Ramos (cell line): ENCODE results near the gene BLTP3A.
"Not testable (repeated sequence)": the region's sequence is repeated elsewhere in the genome, so short reads cannot be mapped to it uniquely, and the experiment has no call there.

Experiments used
- in situ Hi-C: fragments of 300-500 bp; cut with MboI; formaldehyde crosslinking; loops from one replicate; pipeline ENCODE4 v1.14.3; 2022; ENCODE audit warnings: low sequenced_read_pairs; ENCODE audit not compliant: unreplicated experiment

Gene BLTP3A

DNA sequence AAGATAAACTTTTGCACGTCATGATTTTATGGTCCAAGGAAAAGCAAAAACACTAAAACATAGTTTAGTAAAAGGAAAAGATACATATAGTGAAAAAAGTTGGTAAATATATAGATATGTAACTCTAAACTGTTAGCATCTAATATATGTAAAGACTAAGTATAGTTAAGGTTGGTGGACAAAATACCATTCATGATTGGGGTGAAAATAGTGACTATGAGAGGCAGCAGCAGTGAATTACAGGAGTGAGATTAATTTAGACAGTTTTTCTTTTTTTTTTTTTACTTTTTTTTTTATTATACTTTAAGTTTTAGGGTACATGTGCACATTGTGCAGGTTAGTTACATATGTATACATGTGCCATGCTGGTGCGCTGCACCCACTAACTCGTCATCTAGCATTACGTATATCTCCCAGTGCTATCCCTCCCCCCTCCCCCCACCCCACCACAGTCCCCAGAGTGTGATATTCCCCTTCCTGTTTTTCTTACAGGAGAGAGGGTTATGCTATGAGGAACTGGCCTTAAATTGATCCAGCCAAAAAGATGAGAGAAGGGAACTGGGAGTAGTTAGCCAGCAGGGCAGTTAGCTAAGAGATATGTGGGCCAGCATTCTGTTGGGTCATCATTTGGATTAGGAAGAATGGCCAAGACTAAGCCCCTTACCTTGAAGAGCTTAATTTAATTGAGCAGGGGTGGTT is 27.1 kb downstream of the BLTP3A start:
- in situ Hi-C loops: not testable (repeated sequence)

DNA sequence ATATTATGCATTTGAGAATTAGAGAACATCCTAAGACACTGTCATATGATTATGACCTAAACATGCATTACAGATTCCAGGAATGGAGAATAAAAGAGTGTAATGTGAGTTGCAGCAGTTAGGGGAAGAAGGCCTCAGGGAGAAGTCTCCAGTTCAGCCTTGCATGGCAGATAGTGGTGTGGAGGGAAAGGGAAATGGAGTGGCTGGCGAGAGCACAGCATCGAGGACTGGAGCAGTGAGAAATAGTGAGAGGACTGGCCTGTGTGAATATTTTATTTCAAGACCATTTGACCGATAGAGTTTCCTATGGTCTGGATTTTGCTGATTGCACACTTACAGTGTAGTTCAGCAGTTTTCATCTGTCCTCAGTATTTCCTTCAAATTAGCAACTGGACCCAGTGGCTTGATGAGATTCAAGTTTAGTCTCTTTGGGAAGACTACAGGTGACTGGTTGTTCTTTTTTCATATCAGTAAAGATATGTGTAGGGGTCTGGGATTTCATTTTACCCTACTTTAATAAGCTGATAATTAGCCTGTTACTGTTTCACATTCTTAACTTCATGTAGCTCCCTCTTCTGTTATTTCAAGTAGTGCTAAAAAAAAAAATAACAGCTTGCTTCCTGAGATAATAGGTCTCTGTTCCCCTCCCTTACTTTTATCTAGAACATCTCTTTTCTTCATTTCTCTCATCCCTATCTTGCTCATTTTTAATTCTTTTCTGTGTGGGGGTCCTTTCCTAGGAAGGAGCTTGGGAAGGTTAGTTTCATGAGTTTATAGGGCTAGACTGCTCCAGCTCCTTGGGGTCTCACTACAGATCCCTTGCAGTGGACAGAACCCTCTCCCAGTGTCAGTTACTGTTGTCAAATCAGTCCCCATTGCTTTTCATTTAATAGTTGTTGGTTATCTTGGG is 27.9 kb downstream of the BLTP3A start:
- in situ Hi-C loops: no loop called here

DNA sequence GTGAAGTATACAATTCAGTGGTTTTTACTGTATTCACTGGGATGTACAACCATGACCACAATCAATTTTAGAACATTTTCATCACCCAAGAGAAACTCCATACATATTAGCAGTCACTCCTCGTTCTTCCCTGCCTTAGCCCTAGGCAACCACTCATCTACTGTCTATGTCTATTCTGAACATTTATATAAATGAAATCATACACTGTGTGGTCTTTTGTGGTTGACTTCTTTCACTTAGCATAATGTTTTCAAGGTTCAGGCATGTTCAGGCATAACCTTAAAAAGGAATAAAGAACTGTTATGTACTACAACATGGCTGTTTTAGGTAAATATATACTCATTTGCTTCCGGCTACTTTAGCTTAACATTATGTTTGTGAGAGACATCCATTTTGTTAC is 37.3 kb downstream of the BLTP3A start:
- in situ Hi-C loops: no loop called here

GRCh38 chr6:34832942-34833341 is 41.1 kb downstream of the BLTP3A start:
- in situ Hi-C loops: no loop called here

DNA sequence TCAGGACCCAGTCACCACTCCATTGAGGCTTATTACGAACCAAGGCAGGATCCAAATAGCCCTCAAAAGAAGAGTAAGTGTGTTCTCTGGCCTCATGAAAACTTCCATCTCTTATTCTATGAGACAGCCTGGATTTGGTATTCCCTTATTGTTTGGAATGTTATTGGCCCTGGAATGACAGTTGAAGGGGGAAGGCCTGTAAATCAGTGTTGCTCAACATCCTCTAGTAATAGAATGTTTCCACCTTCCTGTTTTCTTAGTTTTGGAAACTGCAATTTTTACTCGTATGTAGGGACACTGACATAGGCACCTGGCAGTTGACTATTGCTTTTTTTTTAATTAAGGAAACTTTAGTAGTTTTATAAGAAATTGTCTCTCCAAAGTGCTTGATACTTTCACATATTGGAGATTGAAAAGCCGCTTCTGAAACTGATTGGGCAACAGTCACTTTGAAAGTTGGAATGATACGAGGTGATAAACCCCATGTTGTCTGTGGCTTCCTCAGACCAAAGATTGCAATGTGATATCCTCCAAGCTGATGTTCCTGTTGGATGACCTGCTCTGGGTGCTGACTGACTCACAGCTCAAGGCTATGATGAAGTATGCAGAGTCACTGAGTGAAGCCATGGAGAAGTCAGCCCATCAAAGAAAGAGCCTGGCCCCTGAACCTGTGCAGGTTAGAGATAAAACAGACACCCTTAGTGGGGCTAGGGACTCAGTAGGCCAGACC is 43.1 kb downstream of the BLTP3A start:
- in situ Hi-C loops: no loop called here

DNA sequence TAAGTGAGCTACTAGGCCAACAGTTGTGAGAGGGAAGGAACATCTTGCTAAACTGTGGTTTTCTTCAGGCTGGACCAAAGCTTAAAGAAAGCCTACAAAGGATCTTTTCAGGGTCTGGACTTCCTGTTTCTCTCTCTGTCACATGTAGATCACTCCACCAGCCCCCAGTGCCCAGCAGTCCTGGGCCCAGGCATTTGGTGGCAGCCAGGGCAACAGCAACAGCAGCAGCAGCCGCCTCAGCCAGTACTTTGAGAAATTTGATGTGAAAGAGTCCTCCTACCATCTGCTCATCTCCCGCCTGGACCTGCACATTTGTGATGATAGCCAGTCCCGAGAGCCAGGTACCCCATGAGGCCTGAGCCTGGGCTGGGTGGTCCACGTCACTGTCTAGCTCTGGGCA is 44.1 kb downstream of the BLTP3A start:
- in situ Hi-C loops: no loop called here

GRCh38 chr6:34836451-34836850 is 44.6 kb downstream of the BLTP3A start:
- in situ Hi-C loops: no loop called here

- in situ Hi-C loops: no loop called here
Measured at GRCh38 chr6:34837528-34837927, 45.6 kb downstream of the BLTP3A start.

GRCh38 chr6:34839666-34840352 is 47.9 kb downstream of the BLTP3A start:
- in situ Hi-C loops: no loop called here
